ENCODE measurements around the gene SPO11.

GRCh38 chr20:57317316-57317788, 12.3 kb upstream of the SPO11 start:
- no peak for TF ChIP-seq CTCF (IDR thresholded peaks at IDR 0.05)
- no peak for TF ChIP-seq POLR2A (IDR thresholded peaks at IDR 0.05)

Measured in Peyer's patch (tissue), 4 donors.